H9 (cell line): ENCODE results near the gene REEP3. TPM values are rescaled to one million over a fixed set of nuclear protein-coding genes. Genes with fewer than 3 reads are reported as not detected.

Experiments used
- DNase-seq: peaks from one replicate; pipeline ENCODE4 v3.0.0-alpha.2; 2017
- H2AFZ ChIP-seq: one replicate; pipeline ENCODE4 v1.6.1; 2013; ENCODE audit warnings: mild to moderate bottlenecking, low read length, control low read depth, moderate library complexity
- H2AK5ac ChIP-seq: 2 replicates; pipeline ENCODE4 v1.6.1; 2013; ENCODE audit warnings: low read length, control low read depth, mixed read lengths; ENCODE audit not compliant: insufficient read length
- H2BK120ac ChIP-seq: one replicate; pipeline ENCODE4 v1.6.1; 2013; ENCODE audit warnings: low read depth, mild to moderate bottlenecking, low read length, control low read depth, inconsistent platforms; ENCODE audit not compliant: poor library complexity, severe bottlenecking
- H2BK12ac ChIP-seq: 2 replicates; pipeline ENCODE4 v1.6.1; 2013; ENCODE audit warnings: low read length, control low read depth, mixed read lengths, low read depth; ENCODE audit not compliant: insufficient read length
- H2BK15ac ChIP-seq: 2 replicates; pipeline ENCODE4 v1.6.1; 2013; ENCODE audit warnings: low read depth, low read length, control low read depth
- H2BK20ac ChIP-seq: one replicate; pipeline ENCODE4 v1.6.1; 2013; ENCODE audit warnings: low read depth, mild to moderate bottlenecking, low read length, control low read depth, inconsistent platforms; ENCODE audit not compliant: poor library complexity, severe bottlenecking
- H2BK5ac ChIP-seq: 2 replicates; pipeline ENCODE4 v1.6.1; 2013; ENCODE audit warnings: low read length, control low read depth, mixed read lengths; ENCODE audit not compliant: insufficient read length
- H3K14ac ChIP-seq: 2 replicates; pipeline ENCODE4 v1.6.1; 2013; ENCODE audit warnings: low read length, control low read depth; ENCODE audit not compliant: insufficient read depth
- H3K18ac ChIP-seq: 2 replicates; pipeline ENCODE4 v1.6.1; 2013; ENCODE audit warnings: low read depth, mild to moderate bottlenecking, mixed read lengths, low read length, control low read depth; ENCODE audit not compliant: insufficient read length
- H3K23ac ChIP-seq: 2 replicates; pipeline ENCODE4 v1.6.1; 2013; ENCODE audit warnings: low read length, control low read depth, mixed read lengths, low read depth; ENCODE audit not compliant: insufficient read length
- H3K23me2 ChIP-seq: 2 replicates; pipeline ENCODE4 v1.6.1; 2013; ENCODE audit warnings: low read depth, mild to moderate bottlenecking, mixed read lengths, low read length, control low read depth; ENCODE audit not compliant: insufficient read length, poor library complexity, severe bottlenecking
- H3K27ac ChIP-seq: 2 replicates; pipeline ENCODE4 v1.5.1; 2013; ENCODE audit warnings: low read length, control low read depth, mixed read lengths, low read depth; ENCODE audit not compliant: insufficient read length
- H3K27me3 ChIP-seq: 2 replicates; pipeline ENCODE4 v1.6.1; 2013; ENCODE audit warnings: low read length, control low read depth, inconsistent platforms; ENCODE audit not compliant: insufficient read depth
- H3K4ac ChIP-seq: 2 replicates; pipeline ENCODE4 v1.6.1; 2013; ENCODE audit warnings: low read depth, mild to moderate bottlenecking, control low read depth, inconsistent platforms, low read length, moderate library complexity
- H3K4me1 ChIP-seq: 2 replicates; pipeline ENCODE4 v1.6.1; 2013; ENCODE audit warnings: low read length, control low read depth, inconsistent platforms; ENCODE audit not compliant: insufficient read depth
- H3K4me2 ChIP-seq: 2 replicates; pipeline ENCODE4 v1.6.1; 2013; ENCODE audit warnings: low read length, control low read depth, mixed read lengths; ENCODE audit not compliant: insufficient read length, insufficient read depth
- H3K56ac ChIP-seq: 2 replicates; pipeline ENCODE4 v1.6.1; 2013; ENCODE audit warnings: low read depth, mild to moderate bottlenecking, mixed read lengths, low read length, control low read depth; ENCODE audit not compliant: insufficient read length
- H3K79me1 ChIP-seq: 2 replicates; pipeline ENCODE4 v1.6.1; 2013; ENCODE audit warnings: low read depth, mild to moderate bottlenecking, moderate library complexity, low read length, control low read depth, inconsistent platforms; ENCODE audit not compliant: insufficient read depth, poor library complexity, severe bottlenecking
- H3K79me2 ChIP-seq: 2 replicates; pipeline ENCODE4 v1.6.1; 2013; ENCODE audit warnings: low read length, control low read depth, inconsistent platforms; ENCODE audit not compliant: insufficient read depth
- H3K9ac ChIP-seq: 2 replicates; pipeline ENCODE4 v1.6.1; 2013; ENCODE audit warnings: low read length, control low read depth, mixed read lengths; ENCODE audit not compliant: insufficient read length; ENCODE audit errors: extremely low read depth
- H3K9me3 ChIP-seq: one replicate; pipeline ENCODE4 v1.6.1; 2013; ENCODE audit warnings: low read depth, low read length, inconsistent platforms; ENCODE audit not compliant: control insufficient read depth
- H3T11ph ChIP-seq: one replicate; pipeline ENCODE4 v1.6.1; 2013; ENCODE audit warnings: mild to moderate bottlenecking, low read length, control low read depth, inconsistent platforms
- H4K20me1 ChIP-seq: one replicate; pipeline ENCODE4 v1.6.1; 2013; ENCODE audit not compliant: control insufficient read depth, insufficient read length, insufficient read depth
- H4K5ac ChIP-seq: 2 replicates; pipeline ENCODE4 v1.6.1; 2013; ENCODE audit warnings: low read depth, mild to moderate bottlenecking, mixed read lengths, low read length, control low read depth; ENCODE audit not compliant: insufficient read length
- H4K8ac ChIP-seq: replicated peaks from 2 replicates; pipeline ENCODE4 v1.6.1; 2013; ENCODE audit warnings: low read length, control low read depth, mixed read lengths, low read depth; ENCODE audit not compliant: insufficient read length
- H4K91ac ChIP-seq: 2 replicates; pipeline ENCODE4 v1.6.1; 2013; ENCODE audit warnings: low read depth, mild to moderate bottlenecking, moderate library complexity, mixed read lengths, low read length, control low read depth; ENCODE audit not compliant: insufficient read length
- H3K27ac Mint-ChIP-seq, 3 experiments: 2 replicates in 2 of 3; 3 replicates in 1 of 3; pipeline ENCODE4 v1.8.0; 2020 to 2021; ENCODE audit warnings: mixed read lengths in 3 of 3, mild to moderate bottlenecking in 1 of 3, moderate library complexity in 1 of 3
- H3K27me3 Mint-ChIP-seq: 2 replicates; pipeline ENCODE4 v1.8.0; 2021; ENCODE audit warnings: low read depth, mild to moderate bottlenecking, moderate library complexity, mixed read lengths
- H3K36me3 Mint-ChIP-seq, 3 experiments: 2 replicates in 2 of 3; 3 replicates in 1 of 3; pipeline ENCODE4 v1.8.0; 2020 to 2021; ENCODE audit warnings: low read depth in 3 of 3, mixed read lengths in 3 of 3; ENCODE audit not compliant: insufficient read depth in 1 of 3
- H3K4me1 Mint-ChIP-seq, 2 experiments: 2 replicates each; pipeline ENCODE4 v1.8.0; 2020; ENCODE audit warnings: mixed read lengths in 2 of 2
- H3K4me3 Mint-ChIP-seq, 2 experiments: 2 replicates in 1 of 2; 3 replicates in 1 of 2; pipeline ENCODE4 v1.8.0; 2020 to 2021; ENCODE audit warnings: mild to moderate bottlenecking in 2 of 2, mixed read lengths in 2 of 2, moderate library complexity in 1 of 2
- H3K9me3 Mint-ChIP-seq, 2 experiments: 2 replicates in 1 of 2; 3 replicates in 1 of 2; pipeline ENCODE4 v1.8.0; 2020; ENCODE audit warnings: mild to moderate bottlenecking in 2 of 2, mixed read lengths in 2 of 2, moderate library complexity in 1 of 2
- CTCF ChIP-seq: fragments of 200-600 bp; sonication (generic); conservative IDR thresholded peaks from 3 replicates; pipeline ENCODE4 v1.8.0; 2021; ENCODE audit warnings: antibody characterized with exemption, mild to moderate bottlenecking
- WGBS: extraction: QIAGEN DNeasy Blood & Tissue Kit; methylation state at CpG from one replicate; pipeline ENCODE4 v1.1.7; 2013; ENCODE audit warnings: missing lambda C conversion rate, low lambda C conversion rate, mixed read lengths; ENCODE audit not compliant: insufficient read length; ENCODE audit errors: extremely low coverage; 5-methylcytosine and 5-hydroxymethylcytosine counted together
- total RNA-seq: library from RNA; stranded (reverse); gene quantifications from 2 replicates; pipeline ENCODE4 v1.2.1, GENCODE V29; 2021

The REEP3 gene
- total RNA-seq, 1 experiment from 2014 or later: 21.4 TPM

DNA sequence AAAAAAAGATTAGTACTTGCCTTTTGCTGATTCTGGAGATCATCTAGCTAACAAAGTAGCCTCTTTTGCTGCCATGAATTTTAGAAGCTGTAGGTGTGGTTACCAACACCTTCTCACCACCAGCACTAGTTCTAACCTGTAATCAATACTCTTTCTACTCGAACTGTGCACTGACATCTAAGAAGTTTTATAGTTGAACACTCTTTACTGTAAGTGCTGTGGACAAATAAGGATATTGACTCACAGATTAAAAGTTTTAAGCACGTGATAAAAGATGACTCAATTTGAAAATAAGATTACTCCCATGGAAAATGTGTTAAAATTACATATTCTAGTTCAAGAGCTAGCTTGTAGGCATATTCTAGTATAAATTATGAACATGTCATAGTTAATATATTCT lies 89.9 kb downstream of the REEP3 start:
- peaks cover 2 to 9% of the 10 kb centered on the region in 2 experiments for H3K4me1 Mint-ChIP-seq
- H3K9me3 ChIP-seq: no peaks in the 10 kb centered on the region
- no peak overlapping the region for H3K27ac ChIP-seq
- DNase-seq: no peak
- H3K23ac ChIP-seq: no peak overlapping the region
- no peaks in the 10 kb centered on the region for H3K27me3 ChIP-seq
- H3K56ac ChIP-seq: no peak overlapping the region
- no peak overlapping the region for H2BK20ac ChIP-seq
- no peaks in the 10 kb centered on the region for H4K20me1 ChIP-seq
- H3K27me3 Mint-ChIP-seq: no peaks in the 10 kb centered on the region
- H4K91ac ChIP-seq: no peak overlapping the region
- no peak overlapping the region for H3K9ac ChIP-seq
- H2BK15ac ChIP-seq: no peak overlapping the region
- WGBS: no CpG with 5 or more reads among the region's 2 CpGs
- H3K79me2 ChIP-seq: no peaks in the 10 kb centered on the region
- no peak overlapping the region for H3K18ac ChIP-seq
- H3K27ac Mint-ChIP-seq: no peak overlapping the region; a peak in 1 of 7 replicates
- peaks cover 0 to 7% (median 5%) of the 10 kb centered on the region in 3 experiments; a peak in 4 of 7 replicates for H3K36me3 Mint-ChIP-seq
- no peaks in the 10 kb centered on the region for H3K79me1 ChIP-seq
- no peak overlapping the region for H2BK12ac ChIP-seq
- H3T11ph ChIP-seq: no peak overlapping the region
- H3K4ac ChIP-seq: no peak overlapping the region
- H3K4me1 ChIP-seq: no peaks in the 10 kb centered on the region
- H2AFZ ChIP-seq: no peak overlapping the region
- H3K14ac ChIP-seq: no peak overlapping the region
- H4K8ac ChIP-seq: no peak overlapping the region
- no peak overlapping the region for H2BK120ac ChIP-seq
- H3K9me3 Mint-ChIP-seq: no peaks in the 10 kb centered on the region
- TF ChIP-seq CTCF: no peak
- H3K4me2 ChIP-seq: no peak overlapping the region
- H2BK5ac ChIP-seq: no peak overlapping the region
- H3K23me2 ChIP-seq: no peaks in the 10 kb centered on the region
- no peak overlapping the region for H3K4me3 Mint-ChIP-seq
- no peak overlapping the region for H4K5ac ChIP-seq
- H2AK5ac ChIP-seq: no peak overlapping the region
